ENCODE data around the gene RASGRF2.

Gene RASGRF2

GRCh38 chr5:80941496-80941895, 18.7 kb upstream of the RASGRF2 start:
- WGBS, 2 experiments = 81% methylated on average over 1 of the region's 1 CpG; no CpG with 5 or more reads in 1 of the 2 experiments
- Histone ChIP-seq H3K9me3 (ENCODE audit: control insufficient read depth, low read length) (no peaks in the 10 kb centered on the region), H3K27ac (ENCODE audit: insufficient read depth, low read depth, low read length, poor library complexity, severe bottlenecking) (no peak overlapping the region), H3K4me3 (ENCODE audit: insufficient read depth, low read depth, low read length) (no peak overlapping the region), H3K36me3 (ENCODE audit: control insufficient read depth, insufficient read depth, low read length) (no peaks in the 10 kb centered on the region), H3K27me3 (ENCODE audit: control insufficient read depth, insufficient read depth, low read length, poor library complexity, severe bottlenecking) (no peaks in the 10 kb centered on the region), H3K4me1 (ENCODE audit: control insufficient read depth, insufficient read depth, low read length) (no peaks in the 10 kb centered on the region)

- 93 to 96% methylated on average over 4 to 5 of the region's 5 CpGs for WGBS, 2 experiments
- Histone ChIP-seq H3K27me3 (ENCODE audit: control insufficient read depth, insufficient read depth, low read length, poor library complexity, severe bottlenecking) (peaks cover 1% of the 10 kb centered on the region), H3K4me1 (ENCODE audit: control insufficient read depth, insufficient read depth, low read length) (no peaks in the 10 kb centered on the region), H3K9me3 (ENCODE audit: control insufficient read depth, low read length) (no peaks in the 10 kb centered on the region), H3K27ac (ENCODE audit: insufficient read depth, low read depth, low read length, poor library complexity, severe bottlenecking) (no peak overlapping the region), H3K36me3 (ENCODE audit: control insufficient read depth, insufficient read depth, low read length) (no peaks in the 10 kb centered on the region), H3K4me3 (ENCODE audit: insufficient read depth, low read depth, low read length) (no peak overlapping the region)
Observed at GRCh38 chr5:80951366-80951765, 8.8 kb upstream of the RASGRF2 start.

- no peak overlapping the region for H3K27ac ChIP-seq (ENCODE audit: insufficient read depth, low read depth, low read length, poor library complexity, severe bottlenecking)
- H3K27me3 ChIP-seq (ENCODE audit: control insufficient read depth, insufficient read depth, low read length, poor library complexity, severe bottlenecking) = peaks cover 16% of the 10 kb centered on the region
- no peaks in the 10 kb centered on the region for H3K4me1 ChIP-seq (ENCODE audit: control insufficient read depth, insufficient read depth, low read length)
- no peaks in the 10 kb centered on the region for H3K9me3 ChIP-seq (ENCODE audit: control insufficient read depth, low read length)
- no peaks in the 10 kb centered on the region for H3K36me3 ChIP-seq (ENCODE audit: control insufficient read depth, insufficient read depth, low read length)
- 95 to 96% methylated on average over 5 of the region's 5 CpGs for WGBS, 2 experiments
- H3K4me3 ChIP-seq (ENCODE audit: insufficient read depth, low read depth, low read length) = no peak overlapping the region
Observed at GRCh38 chr5:80953587-80953986, 6.6 kb upstream of the RASGRF2 start.

GRCh38 chr5:80955082-80955590, 5.0 kb upstream of the RASGRF2 start:
- H3K4me1 ChIP-seq (ENCODE audit: control insufficient read depth, insufficient read depth, low read length) = no peaks in the 10 kb centered on the region
- H3K27me3 ChIP-seq (ENCODE audit: control insufficient read depth, insufficient read depth, low read length, poor library complexity, severe bottlenecking) = peaks cover 31% of the 10 kb centered on the region
- no peaks in the 10 kb centered on the region for H3K36me3 ChIP-seq (ENCODE audit: control insufficient read depth, insufficient read depth, low read length)
- H3K27ac ChIP-seq (ENCODE audit: insufficient read depth, low read depth, low read length, poor library complexity, severe bottlenecking) = no peak overlapping the region
- H3K9me3 ChIP-seq (ENCODE audit: control insufficient read depth, low read length) = no peaks in the 10 kb centered on the region
- H3K4me3 ChIP-seq (ENCODE audit: insufficient read depth, low read depth, low read length) = no peak overlapping the region
- WGBS, 2 experiments = 94 to 97% methylated on average over 2 of the region's 2 CpGs

- H3K36me3 ChIP-seq (ENCODE audit: control insufficient read depth, insufficient read depth, low read length) = no peaks in the 10 kb centered on the region
- H3K4me1 ChIP-seq (ENCODE audit: control insufficient read depth, insufficient read depth, low read length) = no peaks in the 10 kb centered on the region
- no peak overlapping the region for H3K27ac ChIP-seq (ENCODE audit: insufficient read depth, low read depth, low read length, poor library complexity, severe bottlenecking)
- no peaks in the 10 kb centered on the region for H3K9me3 ChIP-seq (ENCODE audit: control insufficient read depth, low read length)
- peaks cover 43% of the 10 kb centered on the region for H3K27me3 ChIP-seq (ENCODE audit: control insufficient read depth, insufficient read depth, low read length, poor library complexity, severe bottlenecking)
- no peak overlapping the region for H3K4me3 ChIP-seq (ENCODE audit: insufficient read depth, low read depth, low read length)
- 70 to 74% methylated on average over 7 of the region's 7 CpGs for WGBS, 2 experiments
Observed at GRCh38 chr5:80956272-80956671, 3.9 kb upstream of the RASGRF2 start.

- WGBS, 2 experiments = 40 to 44% methylated on average over 6 of the region's 6 CpGs
- no peaks in the 10 kb centered on the region for H3K9me3 ChIP-seq (ENCODE audit: control insufficient read depth, low read length)
- no peak overlapping the region for H3K4me3 ChIP-seq (ENCODE audit: insufficient read depth, low read depth, low read length)
- no peak overlapping the region for H3K27ac ChIP-seq (ENCODE audit: insufficient read depth, low read depth, low read length, poor library complexity, severe bottlenecking)
- peaks cover 52% of the 10 kb centered on the region for H3K27me3 ChIP-seq (ENCODE audit: control insufficient read depth, insufficient read depth, low read length, poor library complexity, severe bottlenecking)
- H3K4me1 ChIP-seq (ENCODE audit: control insufficient read depth, insufficient read depth, low read length) = no peaks in the 10 kb centered on the region
- no peaks in the 10 kb centered on the region for H3K36me3 ChIP-seq (ENCODE audit: control insufficient read depth, insufficient read depth, low read length)
Observed at GRCh38 chr5:80957031-80957761, 3.0 kb upstream of the RASGRF2 start.

- no peaks in the 10 kb centered on the region for H3K36me3 ChIP-seq (ENCODE audit: control insufficient read depth, insufficient read depth, low read length)
- no peaks in the 10 kb centered on the region for H3K4me1 ChIP-seq (ENCODE audit: control insufficient read depth, insufficient read depth, low read length)
- WGBS, 2 experiments = 43 to 72% methylated on average over 1 to 3 of the region's 4 CpGs
- H3K27me3 ChIP-seq (ENCODE audit: control insufficient read depth, insufficient read depth, low read length, poor library complexity, severe bottlenecking) = peaks cover 65% of the 10 kb centered on the region
- no peak overlapping the region for H3K27ac ChIP-seq (ENCODE audit: insufficient read depth, low read depth, low read length, poor library complexity, severe bottlenecking)
- H3K9me3 ChIP-seq (ENCODE audit: control insufficient read depth, low read length) = no peaks in the 10 kb centered on the region
- no peak overlapping the region for H3K4me3 ChIP-seq (ENCODE audit: insufficient read depth, low read depth, low read length)
Observed at GRCh38 chr5:80958616-80959015, 1.5 kb upstream of the RASGRF2 start.

GRCh38 chr5:80959138-80959537, 1.0 kb upstream of the RASGRF2 start:
- no peak overlapping the region for H3K27ac ChIP-seq (ENCODE audit: insufficient read depth, low read depth, low read length, poor library complexity, severe bottlenecking)
- H3K4me1 ChIP-seq (ENCODE audit: control insufficient read depth, insufficient read depth, low read length) = no peaks in the 10 kb centered on the region
- H3K27me3 ChIP-seq (ENCODE audit: control insufficient read depth, insufficient read depth, low read length, poor library complexity, severe bottlenecking) = peaks cover 67% of the 10 kb centered on the region
- WGBS, 2 experiments = 53 to 58% methylated on average over 8 of the region's 8 CpGs
- no peaks in the 10 kb centered on the region for H3K36me3 ChIP-seq (ENCODE audit: control insufficient read depth, insufficient read depth, low read length)
- no peak overlapping the region for H3K4me3 ChIP-seq (ENCODE audit: insufficient read depth, low read depth, low read length)
- no peaks in the 10 kb centered on the region for H3K9me3 ChIP-seq (ENCODE audit: control insufficient read depth, low read length)

GRCh38 chr5:80960531-80961375, 590 bp downstream of the RASGRF2 start:
- no peaks in the 10 kb centered on the region for H3K9me3 ChIP-seq (ENCODE audit: control insufficient read depth, low read length)
- no peak overlapping the region for H3K27ac ChIP-seq (ENCODE audit: insufficient read depth, low read depth, low read length, poor library complexity, severe bottlenecking)
- H3K4me3 ChIP-seq (ENCODE audit: insufficient read depth, low read depth, low read length) = peak overlapping the region; percentile 27
- H3K4me1 ChIP-seq (ENCODE audit: control insufficient read depth, insufficient read depth, low read length) = no peaks in the 10 kb centered on the region
- WGBS, 2 experiments = 1% methylated on average over 84 of the region's 84 CpGs
- H3K27me3 ChIP-seq (ENCODE audit: control insufficient read depth, insufficient read depth, low read length, poor library complexity, severe bottlenecking) = peaks cover 70% of the 10 kb centered on the region
- H3K36me3 ChIP-seq (ENCODE audit: control insufficient read depth, insufficient read depth, low read length) = no peaks in the 10 kb centered on the region

Measured in ectodermal cell (in vitro differentiated cells).